ENCODE data around the gene PRC1. TPM values are rescaled to one million over a fixed set of nuclear protein-coding genes. Genes with fewer than 3 reads are reported as not detected.
A peak's percentile ranks its signal among the peaks of the same experiment; 100 is the strongest.

PRC1 gene
- total RNA-seq, 2 experiments from 2014 or later, result 173 TPM

GRCh38 chr15:90987561-90988141 lies 6.7 kb downstream of the PRC1 start:
- Mint-ChIP-seq H3K4me3 (no peak overlapping the region), H3K4me1 (ENCODE audit: low read depth) (peaks cover 26% of the 10 kb centered on the region), H3K27ac (no peak overlapping the region), H3K27me3 (ENCODE audit: low read depth) (no peaks in the 10 kb centered on the region), H3K9me3 (no peaks in the 10 kb centered on the region), H3K36me3 (ENCODE audit: low read depth) (peaks cover 24% of the 10 kb centered on the region)
- intact Hi-C loops (cut with micrococcal nuclease), result no loop called here
- CTCF ChIA-PET, result interaction anchor here (0.8 to 3.4 kb wide), 3 partner anchors 8 to 31 kb away, joined by 3 to 14 read pairs (median 5); no protein-coding TSS in a partner anchor
- no peak for DNase-seq

GRCh38 chr15:90986790-90987507 lies 7.4 kb downstream of the PRC1 start:
- H3K9me3 Mint-ChIP-seq, result no peaks in the 10 kb centered on the region
- no peak overlapping the region for H3K4me3 Mint-ChIP-seq
- CTCF ChIA-PET, result interaction anchor here (0.6 to 3.4 kb wide), 3 partner anchors 8 to 78 kb away, joined by 3 to 14 read pairs (median 5); no protein-coding TSS in a partner anchor

GRCh38 chr15:90982135-90982534 lies 12.2 kb downstream of the PRC1 start:
- intact Hi-C loops (cut with micrococcal nuclease), result no loop called here
- H3K9me3 Mint-ChIP-seq, result no peaks in the 10 kb centered on the region
- H3K4me3 Mint-ChIP-seq, result no peak overlapping the region
- CTCF ChIA-PET, result interaction anchor here (1.1 kb wide), 1 partner anchor 11 kb away, joined by 7 read pairs; no protein-coding TSS in a partner anchor
- H3K4me1 Mint-ChIP-seq (ENCODE audit: low read depth), result peaks cover 6% of the 10 kb centered on the region
- H3K27ac Mint-ChIP-seq, result no peak overlapping the region
- peaks cover 64% of the 10 kb centered on the region for H3K36me3 Mint-ChIP-seq (ENCODE audit: low read depth)
- H3K27me3 Mint-ChIP-seq (ENCODE audit: low read depth), result no peaks in the 10 kb centered on the region
- no peak for DNase-seq

More at GRCh38 chr15:90986790-90987507, 7.4 kb downstream of the PRC1 start:
- Mint-ChIP-seq H3K36me3 (ENCODE audit: low read depth) (peaks cover 27% of the 10 kb centered on the region), H3K4me1 (ENCODE audit: low read depth) (peaks cover 23% of the 10 kb centered on the region), H3K27ac (no peak overlapping the region), H3K27me3 (ENCODE audit: low read depth) (no peaks in the 10 kb centered on the region)
- intact Hi-C loops (cut with micrococcal nuclease), result no loop called here
- no peak for DNase-seq

GRCh38 chr15:90981681-90982080 lies 12.7 kb downstream of the PRC1 start:
- Mint-ChIP-seq H3K27me3 (ENCODE audit: low read depth) (no peaks in the 10 kb centered on the region), H3K4me1 (ENCODE audit: low read depth) (peaks cover 6% of the 10 kb centered on the region), H3K27ac (no peak overlapping the region), H3K9me3 (no peaks in the 10 kb centered on the region), H3K36me3 (ENCODE audit: low read depth) (peaks cover 66% of the 10 kb centered on the region), H3K4me3 (no peak overlapping the region)
- intact Hi-C loops (cut with micrococcal nuclease), result no loop called here
- DNase-seq, result no peak
- CTCF ChIA-PET, result interaction anchor here (1.6 kb wide), 1 partner anchor 25 kb away, joined by 5 read pairs; no protein-coding TSS in a partner anchor

- CTCF ChIA-PET, result interaction anchor here (0.7 to 1.6 kb wide), 2 partner anchors 8 to 9 kb away, joined by 3 to 5 read pairs; no protein-coding TSS in a partner anchor
Observed at GRCh38 chr15:90979582-90979981, 14.8 kb downstream of the PRC1 start.

GRCh38 chr15:90974216-90974615 lies 20.1 kb downstream of the PRC1 start:
- Mint-ChIP-seq H3K4me1 (ENCODE audit: low read depth) (no peaks in the 10 kb centered on the region), H3K27ac (no peak overlapping the region), H3K27me3 (ENCODE audit: low read depth) (no peaks in the 10 kb centered on the region), H3K4me3 (no peak overlapping the region), H3K9me3 (no peaks in the 10 kb centered on the region), H3K36me3 (ENCODE audit: low read depth) (peaks cover 68% of the 10 kb centered on the region)
- DNase-seq, result no peak
- CTCF ChIA-PET, result no interaction called here
- intact Hi-C loops (cut with micrococcal nuclease), result no loop called here

More at GRCh38 chr15:90979582-90979981, 14.8 kb downstream of the PRC1 start:
- intact Hi-C loops (cut with micrococcal nuclease), result no loop called here
- H3K4me1 Mint-ChIP-seq (ENCODE audit: low read depth), result peaks cover 6% of the 10 kb centered on the region
- no peak overlapping the region for H3K4me3 Mint-ChIP-seq
- H3K27me3 Mint-ChIP-seq (ENCODE audit: low read depth), result no peaks in the 10 kb centered on the region
- no peak for DNase-seq
- H3K27ac Mint-ChIP-seq, result no peak overlapping the region
- peaks cover 81% of the 10 kb centered on the region for H3K36me3 Mint-ChIP-seq (ENCODE audit: low read depth)
- no peaks in the 10 kb centered on the region for H3K9me3 Mint-ChIP-seq

GRCh38 chr15:90972133-90972532 lies 22.2 kb downstream of the PRC1 start:
- DNase-seq, result no peak
- Mint-ChIP-seq H3K27me3 (ENCODE audit: low read depth) (no peaks in the 10 kb centered on the region), H3K4me1 (ENCODE audit: low read depth) (no peaks in the 10 kb centered on the region), H3K27ac (no peak overlapping the region), H3K36me3 (ENCODE audit: low read depth) (peaks cover 58% of the 10 kb centered on the region), H3K4me3 (no peak overlapping the region), H3K9me3 (no peaks in the 10 kb centered on the region)
- CTCF ChIA-PET, result no interaction called here
- intact Hi-C loops (cut with micrococcal nuclease), result no loop called here

GRCh38 chr15:90970274-90970673 lies 24.1 kb downstream of the PRC1 start:
- no peak for DNase-seq
- intact Hi-C loops (cut with micrococcal nuclease), result no loop called here
- Mint-ChIP-seq H3K36me3 (ENCODE audit: low read depth) (peaks cover 51% of the 10 kb centered on the region), H3K4me1 (ENCODE audit: low read depth) (peaks cover under 1% of the 10 kb centered on the region), H3K4me3 (no peak overlapping the region), H3K27ac (no peak overlapping the region), H3K27me3 (ENCODE audit: low read depth) (no peaks in the 10 kb centered on the region), H3K9me3 (no peaks in the 10 kb centered on the region)
- CTCF ChIA-PET, result interaction anchor here (0.9 to 1.4 kb wide), 2 partner anchors 12 to 14 kb away, joined by 3 to 7 read pairs; no protein-coding TSS in a partner anchor

- CTCF ChIA-PET, result interaction anchor here (0.9 to 1.4 kb wide), 2 partner anchors 12 to 64 kb away, joined by 3 to 5 read pairs; no protein-coding TSS in a partner anchor
- Mint-ChIP-seq H3K4me3 (no peak overlapping the region), H3K9me3 (no peaks in the 10 kb centered on the region), H3K27me3 (ENCODE audit: low read depth) (no peaks in the 10 kb centered on the region), H3K27ac (no peak overlapping the region), H3K36me3 (ENCODE audit: low read depth) (peaks cover 49% of the 10 kb centered on the region), H3K4me1 (ENCODE audit: low read depth) (peaks cover 2% of the 10 kb centered on the region)
- intact Hi-C loops (cut with micrococcal nuclease), result no loop called here
- no peak for DNase-seq
Observed at GRCh38 chr15:90968434-90968833, 25.9 kb downstream of the PRC1 start.

- Mint-ChIP-seq H3K27me3 (ENCODE audit: low read depth) (no peaks in the 10 kb centered on the region), H3K4me3 (no peak overlapping the region), H3K4me1 (ENCODE audit: low read depth) (peaks cover 2% of the 10 kb centered on the region), H3K36me3 (ENCODE audit: low read depth) (peaks cover 46% of the 10 kb centered on the region), H3K27ac (peak overlapping the region; percentile 38), H3K9me3 (no peaks in the 10 kb centered on the region)
- intact Hi-C loops (cut with micrococcal nuclease), result no loop called here
- DNase-seq, result no peak
- CTCF ChIA-PET, result interaction anchor here (1.3 kb wide), 1 partner anchor 34 kb away, joined by 3 read pairs; no protein-coding TSS in a partner anchor
Observed at GRCh38 chr15:90967206-90967605, 27.1 kb downstream of the PRC1 start.

GRCh38 chr15:90966262-90966661 lies 28.1 kb downstream of the PRC1 start:
- Mint-ChIP-seq H3K4me3 (no peak overlapping the region), H3K27me3 (ENCODE audit: low read depth) (no peaks in the 10 kb centered on the region), H3K36me3 (ENCODE audit: low read depth) (peaks cover 54% of the 10 kb centered on the region), H3K27ac (no peak overlapping the region), H3K9me3 (no peaks in the 10 kb centered on the region), H3K4me1 (ENCODE audit: low read depth) (peaks cover 2% of the 10 kb centered on the region)
- CTCF ChIA-PET, result interaction anchor here (1.3 kb wide), 2 partner anchors 10 to 33 kb away, joined by 3 to 9 read pairs; no protein-coding TSS in a partner anchor
- intact Hi-C loops (cut with micrococcal nuclease), result no loop called here
- no peak for DNase-seq

GRCh38 chr15:90962021-90962420 lies 32.3 kb downstream of the PRC1 start:
- peaks cover 54% of the 10 kb centered on the region for H3K36me3 Mint-ChIP-seq (ENCODE audit: low read depth)
- no peak for DNase-seq
- H3K27me3 Mint-ChIP-seq (ENCODE audit: low read depth), result no peaks in the 10 kb centered on the region
- intact Hi-C loops (cut with micrococcal nuclease), result no loop called here
- CTCF ChIA-PET, result interaction anchor here (0.6 kb wide), 2 partner anchors 72 to 310 kb away, joined by 3 to 4 read pairs; no protein-coding TSS in a partner anchor
- peaks cover 5% of the 10 kb centered on the region for H3K4me1 Mint-ChIP-seq (ENCODE audit: low read depth)
- no peak overlapping the region for H3K4me3 Mint-ChIP-seq
- H3K9me3 Mint-ChIP-seq, result no peaks in the 10 kb centered on the region
- no peak overlapping the region for H3K27ac Mint-ChIP-seq

All from activated naive CD4-positive, alpha-beta T cell treated with anti-CD3 and anti-CD28 coated beads for 36 hours (primary cell).